Measurements from ENCODE around the gene MRPS35. TPM values are rescaled to one million over a fixed set of nuclear protein-coding genes. Genes with fewer than 3 reads are reported as not detected.

MRPS35 gene
- total RNA-seq, 4 donors from 2014 or later: 36.6 to 52.3 (median 48.8) TPM

GRCh38 chr12:27705263-27705662 is 5.4 kb upstream of the MRPS35 start:
- H3K27ac ChIP-seq: no peak overlapping the region
- peaks cover 0 to 7% (median 0%) of the 10 kb centered on the region in 3 donors for H3K4me1 ChIP-seq
- TF ChIP-seq CTCF (IDR thresholded peaks at IDR 0.05): no peak
- TF ChIP-seq POLR2A (IDR thresholded peaks at IDR 0.05): no peak
- TF ChIP-seq POLR2AphosphoS5 (IDR thresholded peaks at IDR 0.05): no peak
- no peak for TF ChIP-seq EP300 (IDR thresholded peaks at IDR 0.05)
- ATAC-seq: no peak
- no peaks in the 10 kb centered on the region for H3K27me3 ChIP-seq
- H3K36me3 ChIP-seq: no peaks in the 10 kb centered on the region
- no peaks in the 10 kb centered on the region for H3K9me3 ChIP-seq
- H3K4me3 ChIP-seq: no peak overlapping the region
- WGBS, 2 donors (ENCODE audit: low coverage in 1 of 2): 67 to 83% methylated on average over 1 of the region's 8 CpGs

DNA sequence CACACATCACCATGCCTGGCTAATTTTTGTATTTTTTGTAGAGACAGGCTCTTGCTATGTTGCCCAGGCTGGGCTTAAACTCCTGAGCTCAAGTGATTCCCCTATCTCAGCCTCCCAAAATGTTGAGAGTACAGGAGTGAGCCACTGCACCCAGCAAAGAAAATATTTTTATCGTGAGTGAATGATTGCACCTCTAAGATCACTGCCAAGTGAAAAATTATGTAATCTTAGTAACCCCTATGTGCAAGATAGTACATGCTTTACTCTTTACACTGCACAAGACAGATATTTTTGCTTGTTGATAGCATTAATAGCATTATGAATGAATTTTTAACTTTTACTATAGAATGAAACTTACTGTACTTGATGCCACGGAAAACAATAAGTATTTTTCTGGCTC is 3.4 kb upstream of the MRPS35 start:
- Histone ChIP-seq H3K4me3 (no peak overlapping the region), H3K27me3 (no peaks in the 10 kb centered on the region), H3K27ac (no peak overlapping the region), H3K9me3 (no peaks in the 10 kb centered on the region), H3K36me3 (no peaks in the 10 kb centered on the region), H3K4me1 (peaks cover 0 to 19% (median 7%) of the 10 kb centered on the region in 3 donors)
- ATAC-seq: no peak
- WGBS, 2 donors (ENCODE audit: low coverage in 1 of 2): 83 to 86% methylated on average over 1 to 2 of the region's 2 CpGs
- no peak for TF ChIP-seq CTCF (IDR thresholded peaks at IDR 0.05)
- no peak for TF ChIP-seq POLR2AphosphoS5 (IDR thresholded peaks at IDR 0.05)
- no peak for TF ChIP-seq POLR2A (IDR thresholded peaks at IDR 0.05)
- TF ChIP-seq EP300 (IDR thresholded peaks at IDR 0.05): no peak

- no peak for ATAC-seq
- Histone ChIP-seq H3K27me3 (no peaks in the 10 kb centered on the region), H3K27ac (peak overlapping the region; percentile 71 to 88 (median 86)), H3K4me1 (peaks cover 0 to 35% (median 7%) of the 10 kb centered on the region in 3 donors), H3K4me3 (peak overlapping the region; percentile 85 to 93), H3K9me3 (no peaks in the 10 kb centered on the region), H3K36me3 (no peaks in the 10 kb centered on the region)
- WGBS, 2 donors (ENCODE audit: low coverage in 1 of 2): 67 to 72% methylated on average over 9 to 10 of the region's 12 CpGs
- TF ChIP-seq POLR2AphosphoS5 (IDR thresholded peaks at IDR 0.05): no peak
- no peak for TF ChIP-seq EP300 (IDR thresholded peaks at IDR 0.05)
Measured at GRCh38 chr12:27709212-27709931, 1.3 kb upstream of the MRPS35 start.

GRCh38 chr12:27709932-27710591 is 570 bp upstream of the MRPS35 start:
- no peak for TF ChIP-seq EP300 (IDR thresholded peaks at IDR 0.05)
- no peak for TF ChIP-seq POLR2AphosphoS5 (IDR thresholded peaks at IDR 0.05)
- TF ChIP-seq POLR2A (IDR thresholded peaks at IDR 0.05): no peak
- no peak for TF ChIP-seq CTCF (IDR thresholded peaks at IDR 0.05)
- 19 to 20% methylated on average over 21 to 24 of the region's 24 CpGs for WGBS, 2 donors (ENCODE audit: low coverage in 1 of 2)
- Histone ChIP-seq H3K4me3 (peak overlapping the region; percentile 85 to 93), H3K9me3 (no peaks in the 10 kb centered on the region), H3K27me3 (no peaks in the 10 kb centered on the region), H3K36me3 (peaks cover 0 to 4% of the 10 kb centered on the region in 2 donors), H3K27ac (peak overlapping the region; percentile 71 to 88 (median 86)), H3K4me1 (peaks cover 0 to 35% (median 7%) of the 10 kb centered on the region in 3 donors)
- peak; percentile 65 for ATAC-seq

DNA sequence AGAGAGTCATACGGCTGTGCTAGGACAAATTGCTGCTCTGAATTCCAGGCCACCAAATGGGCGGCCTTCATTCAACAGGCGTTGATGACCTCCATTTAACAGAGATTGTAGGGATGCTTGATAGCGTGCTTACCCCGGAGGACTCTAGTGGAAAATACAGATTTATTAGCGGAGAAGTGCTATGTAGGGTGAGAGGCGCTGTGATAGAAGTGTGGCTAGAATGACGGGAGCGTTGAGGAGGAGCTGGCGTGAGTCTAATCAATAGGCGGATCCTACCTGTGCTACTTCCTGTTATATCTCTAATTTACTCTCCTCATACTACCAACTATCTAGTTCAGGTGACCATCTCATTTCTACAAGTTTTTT is 668 bp downstream of the MRPS35 start:
- H3K4me1 ChIP-seq: peaks cover 0 to 35% (median 7%) of the 10 kb centered on the region in 3 donors
- ATAC-seq: no peak
- no peaks in the 10 kb centered on the region for H3K27me3 ChIP-seq
- peak overlapping the region; percentile 85 to 93 for H3K4me3 ChIP-seq
- TF ChIP-seq CTCF (IDR thresholded peaks at IDR 0.05) (no peak), POLR2AphosphoS5 (IDR thresholded peaks at IDR 0.05) (no peak), EP300 (IDR thresholded peaks at IDR 0.05) (no peak), POLR2A (IDR thresholded peaks at IDR 0.05) (no peak)
- H3K27ac ChIP-seq: peak overlapping the region; percentile 45 to 88 (median 86)
- 2% methylated on average over 8 to 11 of the region's 11 CpGs for WGBS, 2 donors (ENCODE audit: low coverage in 1 of 2)
- H3K36me3 ChIP-seq: peaks cover 0 to 17% of the 10 kb centered on the region in 2 donors
- no peaks in the 10 kb centered on the region for H3K9me3 ChIP-seq

Measured in gastroesophageal sphincter (tissue), 4 donors.